Mesodermal cell (in vitro differentiated cells): Measurements from ENCODE around the gene SPANXN2. TPM values are rescaled to one million over a fixed set of nuclear protein-coding genes. Genes with fewer than 3 reads are reported as not detected.
"Not testable (repeated sequence)": the region's sequence is repeated elsewhere in the genome, so short reads cannot be mapped to it uniquely, and the experiment has no call there.

Experiments
- H3K27ac ChIP-seq: 2 replicates; pipeline ENCODE4 v1.7.0; 2013; ENCODE audit warnings: mild to moderate bottlenecking, low read depth, low read length, moderate library complexity; ENCODE audit not compliant: severe bottlenecking
- H3K36me3 ChIP-seq: 2 replicates; pipeline ENCODE4 v1.7.1; 2013; ENCODE audit warnings: mild to moderate bottlenecking, low read length, moderate library complexity; ENCODE audit not compliant: control insufficient read depth, insufficient read depth
- H3K4me1 ChIP-seq: one replicate; pipeline ENCODE4 v1.7.1; 2013; ENCODE audit warnings: mild to moderate bottlenecking, low read length; ENCODE audit not compliant: insufficient read depth, control insufficient read depth, poor library complexity, severe bottlenecking
- H3K4me3 ChIP-seq: 2 replicates; pipeline ENCODE4 v1.7.0; 2013; ENCODE audit warnings: low read length, control low read depth, mild to moderate bottlenecking; ENCODE audit not compliant: insufficient read depth, poor library complexity, severe bottlenecking; ENCODE audit errors: extremely low read depth
- H3K9me3 ChIP-seq: 2 replicates; pipeline ENCODE4 v1.7.1; 2013; ENCODE audit warnings: mild to moderate bottlenecking, low read length, moderate library complexity; ENCODE audit not compliant: control insufficient read depth
- WGBS, 2 experiments: methylation state at CpG; one replicate each; pipeline ENCODE4 v1.1.5; 2013; ENCODE audit warnings: missing lambda C conversion rate in 2 of 2; ENCODE audit not compliant: insufficient coverage in 2 of 2; 5-methylcytosine and 5-hydroxymethylcytosine counted together
- polyA plus RNA-seq, 2 experiments: library from polyadenylated mRNA; stranded (reverse); fragments of 50-300 nt; gene quantifications; one replicate each; pipeline ENCODE4 v1.2.3, GENCODE V29; 2013

Gene SPANXN2, protein sequence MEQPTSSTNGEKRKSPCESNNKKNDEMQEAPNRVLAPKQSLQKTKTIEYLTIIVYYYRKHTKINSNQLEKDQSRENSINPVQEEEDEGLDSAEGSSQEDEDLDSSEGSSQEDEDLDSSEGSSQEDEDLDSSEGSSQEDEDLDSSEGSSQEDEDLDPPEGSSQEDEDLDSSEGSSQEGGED
- polyA plus RNA-seq (2013, experiment 1 of 2) = not detected
- polyA plus RNA-seq (2013, experiment 2 of 2) = not detected

- not testable (repeated sequence) for H3K4me3 ChIP-seq, H3K4me1 ChIP-seq, H3K36me3 ChIP-seq, H3K9me3 ChIP-seq, H3K27ac ChIP-seq
- WGBS, 2 experiments = no CpG with 5 or more reads among the region's 2 CpGs
Observed at GRCh38 chrX:143720652-143721051, at the start of gene SPANXN2. TSS of gene SPANXN2 (minus strand) at chrX:143720752. CDS start at chrX:143720668, 84 bp downstream.

DNA sequence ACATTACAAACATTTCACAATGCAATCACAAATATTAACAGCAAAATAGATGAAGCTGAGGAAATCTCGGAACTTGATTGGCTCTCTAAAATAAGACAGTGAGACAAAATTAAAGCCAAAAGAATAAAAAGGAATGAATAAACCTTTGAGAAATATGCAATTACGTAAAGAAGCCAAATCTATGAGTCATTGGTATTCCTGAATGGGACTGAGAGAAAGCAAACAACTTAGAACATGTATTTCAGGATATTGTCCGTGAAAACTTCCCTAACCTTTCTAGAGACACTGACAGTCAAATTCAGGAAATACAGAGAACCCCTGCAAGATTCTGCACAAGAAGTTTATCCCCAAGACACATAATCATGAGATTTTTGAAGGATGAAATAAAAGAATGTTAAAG, 48.4 kb upstream of the SPANXN2 start:
- WGBS, 2 experiments = no CpG with 5 or more reads among the region's 3 CpGs
- no peaks in the 10 kb centered on the region for H3K4me1 ChIP-seq
- no peaks in the 10 kb centered on the region for H3K9me3 ChIP-seq
- H3K4me3 ChIP-seq = no peak overlapping the region
- no peaks in the 10 kb centered on the region for H3K36me3 ChIP-seq
- H3K27ac ChIP-seq = no peak overlapping the region

DNA sequence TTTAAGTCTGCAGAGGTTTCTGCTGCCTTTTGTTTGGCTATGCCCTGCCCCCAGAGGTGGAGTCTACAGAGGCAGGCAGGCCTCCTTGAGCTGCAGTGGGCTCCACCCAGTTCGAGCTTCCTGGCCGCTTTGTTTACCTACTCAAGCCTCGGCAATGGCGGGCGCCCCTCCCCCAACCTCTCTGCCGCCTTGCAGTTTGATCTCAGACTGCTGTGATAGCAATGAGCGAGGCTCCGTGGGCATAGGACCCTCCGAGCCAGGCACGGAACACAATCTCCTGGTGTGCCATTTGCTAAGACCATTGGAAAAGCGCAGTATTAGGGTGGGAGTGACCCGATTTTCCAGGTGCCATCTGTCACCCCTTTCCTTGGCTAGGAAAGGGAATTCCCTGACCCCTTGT, 47.2 kb upstream of the SPANXN2 start:
- H3K36me3 ChIP-seq, H3K4me3 ChIP-seq, H3K27ac ChIP-seq, H3K4me1 ChIP-seq, H3K9me3 ChIP-seq: not testable (repeated sequence)
- no CpG with 5 or more reads among the region's 12 CpGs for WGBS, 2 experiments

DNA sequence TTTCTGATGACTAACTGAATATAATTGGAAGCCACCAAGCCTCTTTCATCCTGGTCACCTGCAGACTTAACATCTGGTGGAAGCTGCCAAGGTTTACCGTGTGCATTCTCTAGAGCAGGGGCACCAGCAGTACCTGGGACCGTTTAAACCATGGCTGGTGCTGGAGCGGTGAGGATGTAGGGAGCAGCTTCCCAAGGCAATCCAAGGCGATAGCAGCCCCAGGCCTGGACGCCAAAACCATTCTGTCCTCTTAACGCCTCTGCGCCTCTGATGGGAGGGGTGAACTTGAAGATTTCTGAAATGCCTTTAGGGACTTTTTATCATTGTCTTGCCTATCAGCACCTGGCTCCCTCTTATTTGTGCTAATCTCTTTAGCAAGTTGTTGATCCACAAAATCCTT, 37.3 kb upstream of the SPANXN2 start:
- Histone ChIP-seq H3K27ac (no peak overlapping the region), H3K36me3 (no peaks in the 10 kb centered on the region), H3K4me3 (no peak overlapping the region), H3K4me1 (no peaks in the 10 kb centered on the region), H3K9me3 (peaks cover 16% of the 10 kb centered on the region)
- WGBS, 2 experiments = 73% methylated on average over 3 of the region's 7 CpGs; no CpG with 5 or more reads in 1 of the 2 experiments

DNA sequence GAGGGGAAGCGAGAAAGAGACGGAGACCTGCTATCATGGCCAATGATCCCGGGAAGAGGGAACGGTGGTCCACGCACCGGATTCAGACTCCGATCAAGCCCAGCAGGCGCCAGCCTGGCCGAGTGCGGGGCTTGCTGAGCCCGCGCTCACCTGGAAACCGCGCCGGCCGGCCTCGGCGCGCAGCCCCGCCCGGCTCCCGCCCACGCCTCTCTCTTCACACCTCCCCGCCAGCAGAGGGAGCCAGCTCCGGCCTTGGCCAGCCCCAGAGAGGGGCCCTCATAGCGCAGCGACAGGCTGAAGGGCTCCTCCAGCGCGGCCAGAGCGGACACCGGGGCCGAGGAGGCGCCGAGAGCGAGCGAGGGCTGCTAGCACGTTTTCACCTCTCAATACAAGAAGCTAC, 36.8 kb upstream of the SPANXN2 start:
- H3K27ac ChIP-seq = no peak overlapping the region
- no peaks in the 10 kb centered on the region for H3K36me3 ChIP-seq
- no peaks in the 10 kb centered on the region for H3K4me1 ChIP-seq
- H3K4me3 ChIP-seq = no peak overlapping the region
- 82 to 85% methylated on average over 6 to 8 of the region's 37 CpGs for WGBS, 2 experiments
- H3K9me3 ChIP-seq = peaks cover 16% of the 10 kb centered on the region

DNA sequence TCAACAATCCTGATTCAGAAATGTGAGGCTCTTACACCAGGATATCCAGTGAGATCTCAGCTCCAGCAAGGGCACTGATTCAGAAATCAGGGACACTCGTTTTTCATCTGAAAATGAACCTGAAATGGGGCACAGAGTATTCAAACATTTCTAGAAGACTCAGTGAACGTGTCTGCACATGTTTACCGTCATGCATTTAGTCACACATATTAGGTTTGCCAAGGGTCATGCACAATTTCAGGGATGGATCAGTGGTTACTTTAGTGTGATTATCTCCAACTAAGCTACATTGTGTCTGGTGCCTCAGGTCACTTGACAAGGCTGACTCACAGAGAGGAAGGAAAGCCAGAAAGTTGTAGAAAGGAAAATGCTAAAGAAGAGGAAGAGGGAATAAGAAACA, 33.6 kb upstream of the SPANXN2 start:
- Histone ChIP-seq H3K4me3 (no peak overlapping the region), H3K4me1 (no peaks in the 10 kb centered on the region), H3K9me3 (peaks cover 16% of the 10 kb centered on the region), H3K36me3 (no peaks in the 10 kb centered on the region), H3K27ac (no peak overlapping the region)
- 0 to 40% methylated on average over 1 to 2 of the region's 3 CpGs for WGBS, 2 experiments

DNA sequence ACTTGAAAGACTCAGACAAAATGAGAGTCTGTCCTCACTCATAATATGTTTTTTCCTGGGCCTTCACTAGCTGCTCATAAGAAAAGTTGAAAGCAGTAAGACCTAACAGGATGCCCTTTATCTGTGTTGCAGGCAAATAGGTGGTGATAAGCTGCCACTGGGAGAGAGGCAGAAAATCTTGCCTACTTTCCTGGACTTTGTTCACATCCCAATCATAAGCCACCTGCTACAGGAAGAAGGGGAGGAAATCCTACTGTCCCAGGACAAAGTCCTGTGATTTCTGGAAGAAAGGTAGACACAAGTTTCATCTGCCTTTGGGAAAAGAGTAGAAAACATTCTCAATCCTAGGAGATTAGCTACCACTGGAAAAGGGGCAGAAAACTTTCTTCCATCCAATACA, 13.3 kb upstream of the SPANXN2 start:
- H3K9me3 ChIP-seq = peaks cover 19% of the 10 kb centered on the region
- H3K4me1 ChIP-seq = no peaks in the 10 kb centered on the region
- H3K36me3 ChIP-seq = no peaks in the 10 kb centered on the region
- no peak overlapping the region for H3K27ac ChIP-seq
- no peak overlapping the region for H3K4me3 ChIP-seq

DNA sequence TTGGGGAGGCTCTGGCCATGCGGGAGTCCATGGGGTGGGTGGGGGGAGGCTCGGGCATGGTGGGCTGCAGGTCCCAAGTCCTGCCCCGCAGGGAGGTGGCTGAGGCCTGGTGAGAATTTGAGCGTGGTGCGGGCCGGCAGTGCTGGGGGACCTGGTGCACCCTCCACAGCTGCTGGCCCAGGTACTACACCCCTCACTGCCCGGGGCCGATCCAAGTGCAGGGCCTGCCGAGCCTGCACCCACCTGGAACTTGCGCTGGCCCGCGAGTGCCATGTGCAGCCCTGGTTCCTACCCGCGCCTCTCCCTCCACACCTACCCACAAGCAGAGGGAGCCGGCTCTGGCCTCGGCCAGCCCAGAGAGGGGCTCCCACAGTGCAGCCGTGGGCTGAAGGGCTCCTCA, 5.7 kb upstream of the SPANXN2 start:
- H3K9me3 ChIP-seq = no peaks in the 10 kb centered on the region
- WGBS, 2 experiments = 85% methylated on average over 6 of the region's 17 CpGs; no CpG with 5 or more reads in 1 of the 2 experiments

GRCh38 chrX:143701460-143701859, 19.1 kb downstream of the SPANXN2 start:
- Histone ChIP-seq H3K36me3 (no peaks in the 10 kb centered on the region), H3K9me3 (peaks cover 3% of the 10 kb centered on the region), H3K27ac (no peak overlapping the region), H3K4me3 (no peak overlapping the region), H3K4me1 (no peaks in the 10 kb centered on the region)
- 60% methylated on average over 1 of the region's 4 CpGs; no CpG with 5 or more reads in 1 of the 2 experiments for WGBS, 2 experiments

More for the DNA sequence above, 5.7 kb upstream of the SPANXN2 start:
- no peaks in the 10 kb centered on the region for H3K36me3 ChIP-seq
- no peaks in the 10 kb centered on the region for H3K4me1 ChIP-seq
- H3K27ac ChIP-seq = no peak overlapping the region
- H3K4me3 ChIP-seq = no peak overlapping the region

DNA sequence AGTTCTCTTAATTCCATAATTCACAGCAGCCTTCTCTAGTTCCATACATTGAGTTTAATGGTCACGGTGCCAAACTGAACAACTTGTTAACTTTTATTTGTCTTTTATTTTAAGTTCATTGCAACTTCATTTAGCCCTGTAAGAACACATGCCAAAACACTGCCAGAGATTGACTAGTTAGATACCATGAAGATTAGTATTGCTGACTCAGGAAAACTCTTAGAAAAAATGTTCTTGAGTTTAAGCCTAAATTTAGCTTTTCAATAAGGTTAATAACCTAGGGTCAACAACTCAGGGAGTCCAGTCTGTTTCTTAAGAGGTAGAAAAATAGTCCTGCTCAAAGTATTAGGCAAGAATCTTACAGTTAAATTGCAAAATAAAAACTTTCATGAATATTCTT, 25.7 kb downstream of the SPANXN2 start:
- no peak overlapping the region for H3K27ac ChIP-seq
- H3K36me3 ChIP-seq = no peaks in the 10 kb centered on the region
- no peaks in the 10 kb centered on the region for H3K4me1 ChIP-seq
- no CpG with 5 or more reads among the region's 1 CpG for WGBS, 2 experiments
- peaks cover 10% of the 10 kb centered on the region for H3K9me3 ChIP-seq
- no peak overlapping the region for H3K4me3 ChIP-seq

- no peak overlapping the region for H3K4me3 ChIP-seq
- no peak overlapping the region for H3K27ac ChIP-seq
- no peaks in the 10 kb centered on the region for H3K9me3 ChIP-seq
- no peaks in the 10 kb centered on the region for H3K36me3 ChIP-seq
- WGBS, 2 experiments = no CpG with 5 or more reads among the region's 3 CpGs
- no peaks in the 10 kb centered on the region for H3K4me1 ChIP-seq
Observed at GRCh38 chrX:143683486-143683885, 37.1 kb downstream of the SPANXN2 start.
